ENCODE data around the gene SLC11A1.
A peak's percentile ranks its signal among the peaks of the same experiment; 100 is the strongest.

Gene SLC11A1

GRCh38 chr2:218395456-218395825, 13.4 kb downstream of the SLC11A1 start:
- no peaks in the 10 kb centered on the region for H3K27me3 ChIP-seq (ENCODE audit: insufficient read depth, low read depth, severe bottlenecking)
- no peak for DNase-seq

GRCh38 chr2:218395826-218396687, 14.0 kb downstream of the SLC11A1 start:
- peak; percentile 72 for TF ChIP-seq CTCF (IDR thresholded peaks at IDR 0.05; ENCODE audit: low read depth, low read length)
- DNase-seq, result peak; percentile 96
- peak overlapping the region; percentile 93 for H3K4me3 ChIP-seq (ENCODE audit: low read depth, low read length)
- no peaks in the 10 kb centered on the region for H3K36me3 ChIP-seq
- no peaks in the 10 kb centered on the region for H3K27me3 ChIP-seq (ENCODE audit: insufficient read depth, low read depth, severe bottlenecking)
- H3K27ac ChIP-seq, result peak overlapping the region; percentile 98
- H3K9me3 ChIP-seq (ENCODE audit: severe bottlenecking), result no peaks in the 10 kb centered on the region

More at GRCh38 chr2:218395456-218395825, 13.4 kb downstream of the SLC11A1 start:
- H3K9me3 ChIP-seq (ENCODE audit: severe bottlenecking), result no peaks in the 10 kb centered on the region
- peak overlapping the region; percentile 98 for H3K27ac ChIP-seq
- peak overlapping the region; percentile 93 for H3K4me3 ChIP-seq (ENCODE audit: low read depth, low read length)
- no peaks in the 10 kb centered on the region for H3K36me3 ChIP-seq
- TF ChIP-seq CTCF (IDR thresholded peaks at IDR 0.05; ENCODE audit: low read depth, low read length), result no peak

GRCh38 chr2:218396688-218397462, 14.8 kb downstream of the SLC11A1 start:
- no peaks in the 10 kb centered on the region for H3K9me3 ChIP-seq (ENCODE audit: severe bottlenecking)
- peak; percentile 58 for DNase-seq
- no peak for TF ChIP-seq CTCF (IDR thresholded peaks at IDR 0.05; ENCODE audit: low read depth, low read length)
- peak overlapping the region; percentile 93 for H3K4me3 ChIP-seq (ENCODE audit: low read depth, low read length)
- H3K27me3 ChIP-seq (ENCODE audit: insufficient read depth, low read depth, severe bottlenecking), result no peaks in the 10 kb centered on the region
- H3K36me3 ChIP-seq, result peaks cover 6% of the 10 kb centered on the region
- H3K27ac ChIP-seq, result peak overlapping the region; percentile 98

- Histone ChIP-seq H3K4me3 (ENCODE audit: low read depth, low read length) (peak overlapping the region; percentile 93), H3K36me3 (peaks cover 11% of the 10 kb centered on the region), H3K9me3 (ENCODE audit: severe bottlenecking) (no peaks in the 10 kb centered on the region), H3K27me3 (ENCODE audit: insufficient read depth, low read depth, severe bottlenecking) (no peaks in the 10 kb centered on the region), H3K27ac (peak overlapping the region; percentile 64)
- no peak for DNase-seq
- no peak for TF ChIP-seq CTCF (IDR thresholded peaks at IDR 0.05; ENCODE audit: low read depth, low read length)
Observed at GRCh38 chr2:218397463-218397819, 15.4 kb downstream of the SLC11A1 start.

- Histone ChIP-seq H3K27ac (peak overlapping the region; percentile 64), H3K4me3 (ENCODE audit: low read depth, low read length) (peak overlapping the region; percentile 93), H3K27me3 (ENCODE audit: insufficient read depth, low read depth, severe bottlenecking) (no peaks in the 10 kb centered on the region), H3K9me3 (ENCODE audit: severe bottlenecking) (no peaks in the 10 kb centered on the region), H3K36me3 (peaks cover 15% of the 10 kb centered on the region)
- peak; percentile 83 for DNase-seq
- TF ChIP-seq CTCF (IDR thresholded peaks at IDR 0.05; ENCODE audit: low read depth, low read length), result no peak
Observed at GRCh38 chr2:218397820-218398436, 15.9 kb downstream of the SLC11A1 start.

Data from WERI-Rb-1 (cell line).